NT2/D1 (cell line): ENCODE results near the gene FAM193A.

Source experiments
- SUZ12 ChIP-seq: IDR thresholded peaks from 2 replicates; pipeline ENCODE4 v1.6.1; 2011; ENCODE audit not compliant: insufficient read length, insufficient read depth; ENCODE audit errors: extremely low read depth
- ZNF274 ChIP-seq: IDR thresholded peaks from 2 replicates; pipeline ENCODE4 v1.6.1; 2011; ENCODE audit warnings: mild to moderate bottlenecking, low read depth, low read length

DNA sequence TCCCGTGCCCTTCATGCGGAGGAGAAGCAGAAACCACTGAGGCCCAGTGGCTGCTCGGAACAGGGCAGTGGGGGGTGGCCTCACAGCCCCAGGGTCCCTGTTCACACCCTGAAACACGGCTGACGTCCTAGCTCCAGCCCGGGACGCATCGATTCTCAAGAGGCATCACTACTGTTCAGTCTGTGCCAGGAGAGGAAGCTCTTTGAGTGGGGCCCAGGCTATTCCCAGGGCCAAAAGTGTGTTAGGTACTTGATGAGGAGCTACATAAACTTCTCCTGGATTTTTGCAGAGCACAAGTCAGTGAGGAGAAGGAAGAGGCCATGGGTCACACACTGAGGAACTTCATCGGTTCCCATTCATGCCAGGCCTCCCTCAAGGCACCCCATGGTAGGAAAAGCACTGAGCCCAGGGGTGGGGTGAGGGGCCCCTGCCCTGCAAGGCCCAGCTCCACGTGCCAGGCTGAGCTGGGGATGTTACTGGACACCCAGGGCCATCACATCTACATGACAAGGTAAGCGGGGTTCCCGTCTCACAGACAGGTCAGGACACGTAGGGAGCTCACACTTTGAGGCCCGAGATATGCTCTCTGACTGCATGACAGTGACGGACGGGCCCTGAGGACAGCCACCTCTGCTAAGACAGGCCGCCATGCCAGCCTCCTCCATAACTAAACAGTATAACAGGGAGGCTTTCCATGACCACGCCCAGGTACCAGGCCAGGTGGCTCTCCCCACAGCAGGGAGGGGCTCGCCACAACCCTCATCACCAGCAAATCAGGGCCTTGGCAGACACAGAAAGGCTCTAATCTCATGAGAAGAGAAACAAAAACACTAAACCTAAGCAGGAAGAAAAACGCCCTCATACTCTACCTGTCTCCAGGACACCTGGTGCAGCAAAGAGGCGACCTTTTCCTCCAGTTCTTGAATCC is 207.3 kb downstream of the FAM193A start:
- TF ChIP-seq ZNF274 (no peak), SUZ12 (no peak)
